Hepatocyte (in vitro differentiated cells): ENCODE data around the gene LRRC37A3.
"Not testable (repeated sequence)": the region's sequence is repeated elsewhere in the genome, so short reads cannot be mapped to it uniquely, and the experiment has no call there.

Experiments
- EZH2 ChIP-seq: fragments of 200-600 bp; sonication (generic); IDR thresholded peaks from 2 replicates; pipeline ENCODE4 v1.6.1; 2016; ENCODE audit warnings: antibody characterized with exemption, mild to moderate bottlenecking, borderline replicate concordance
- EZH2phosphoT487 ChIP-seq: fragments of 200-600 bp; sonication (generic); IDR thresholded peaks from one replicate; pipeline ENCODE4 v1.6.1; 2018; ENCODE audit warnings: antibody characterized with exemption, mild to moderate bottlenecking, low read depth, moderate library complexity; ENCODE audit not compliant: unreplicated experiment, severe bottlenecking
- TF ChIP-seq, protein P1 (sequence below): fragments of 200-600 bp; sonication (generic); IDR thresholded peaks from 2 replicates; pipeline ENCODE4 v1.5.1; 2016; ENCODE audit warnings: antibody characterized with exemption, mild to moderate bottlenecking; ENCODE audit not compliant: poor library complexity

- TF ChIP-seq, protein P1, sequence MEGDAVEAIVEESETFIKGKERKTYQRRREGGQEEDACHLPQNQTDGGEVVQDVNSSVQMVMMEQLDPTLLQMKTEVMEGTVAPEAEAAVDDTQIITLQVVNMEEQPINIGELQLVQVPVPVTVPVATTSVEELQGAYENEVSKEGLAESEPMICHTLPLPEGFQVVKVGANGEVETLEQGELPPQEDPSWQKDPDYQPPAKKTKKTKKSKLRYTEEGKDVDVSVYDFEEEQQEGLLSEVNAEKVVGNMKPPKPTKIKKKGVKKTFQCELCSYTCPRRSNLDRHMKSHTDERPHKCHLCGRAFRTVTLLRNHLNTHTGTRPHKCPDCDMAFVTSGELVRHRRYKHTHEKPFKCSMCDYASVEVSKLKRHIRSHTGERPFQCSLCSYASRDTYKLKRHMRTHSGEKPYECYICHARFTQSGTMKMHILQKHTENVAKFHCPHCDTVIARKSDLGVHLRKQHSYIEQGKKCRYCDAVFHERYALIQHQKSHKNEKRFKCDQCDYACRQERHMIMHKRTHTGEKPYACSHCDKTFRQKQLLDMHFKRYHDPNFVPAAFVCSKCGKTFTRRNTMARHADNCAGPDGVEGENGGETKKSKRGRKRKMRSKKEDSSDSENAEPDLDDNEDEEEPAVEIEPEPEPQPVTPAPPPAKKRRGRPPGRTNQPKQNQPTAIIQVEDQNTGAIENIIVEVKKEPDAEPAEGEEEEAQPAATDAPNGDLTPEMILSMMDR: not testable (repeated sequence)
- TF ChIP-seq EZH2phosphoT487, EZH2: not testable (repeated sequence)
Observed at GRCh38 chr17:64918842-64919288, 413 bp downstream of the LRRC37A3 start.
